DMS114 treated with DMSO at 0.1 percent for 48 hours (cell line): ENCODE data around the gene PPP4R3A.
"Not testable (repeated sequence)": the region's sequence is repeated elsewhere in the genome, so short reads cannot be mapped to it uniquely, and the experiment has no call there.

Experiments used
- DNase-seq: peaks from one replicate; lab custom pipeline; 2025; ENCODE audit not compliant: unreplicated experiment; lab: John Stamatoyannopoulos, UW

PPP4R3A gene

DNA sequence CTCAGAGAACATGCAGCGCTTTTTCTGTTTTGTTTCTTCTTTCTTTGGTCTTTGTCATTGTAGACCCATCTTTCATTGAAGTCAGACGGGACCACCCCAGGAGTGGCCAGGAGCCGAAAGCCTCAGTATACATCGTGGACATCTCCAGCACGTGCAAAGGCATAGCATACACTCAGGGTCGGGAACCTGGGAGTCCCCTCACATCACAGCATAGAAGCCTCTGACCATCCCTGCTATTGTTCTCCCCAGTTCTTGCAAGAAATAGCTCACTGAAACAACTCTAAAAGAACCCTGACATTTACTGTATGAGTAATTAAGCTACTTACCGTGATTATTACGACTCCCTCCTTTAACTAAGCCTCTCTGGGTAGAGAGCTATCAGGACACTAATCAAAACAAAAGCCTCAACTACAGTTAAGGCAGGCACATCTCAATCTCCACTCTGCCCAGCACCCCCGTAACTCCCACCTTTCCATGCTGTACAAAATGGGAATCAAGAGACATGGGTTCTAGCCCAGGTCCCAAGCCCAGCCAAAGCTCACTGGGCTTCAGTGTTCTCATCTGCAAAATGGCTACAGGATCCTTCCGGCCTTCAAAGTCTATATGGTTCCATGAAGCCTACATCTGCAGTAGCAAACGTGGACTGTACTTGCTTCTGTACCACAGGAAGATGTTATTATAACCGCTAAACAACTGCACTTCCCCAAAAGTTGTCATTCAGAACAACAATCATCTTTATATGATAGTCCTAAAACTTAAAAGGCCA lies 99.2 kb downstream of the PPP4R3A start:
- no peak for DNase-seq

DNA sequence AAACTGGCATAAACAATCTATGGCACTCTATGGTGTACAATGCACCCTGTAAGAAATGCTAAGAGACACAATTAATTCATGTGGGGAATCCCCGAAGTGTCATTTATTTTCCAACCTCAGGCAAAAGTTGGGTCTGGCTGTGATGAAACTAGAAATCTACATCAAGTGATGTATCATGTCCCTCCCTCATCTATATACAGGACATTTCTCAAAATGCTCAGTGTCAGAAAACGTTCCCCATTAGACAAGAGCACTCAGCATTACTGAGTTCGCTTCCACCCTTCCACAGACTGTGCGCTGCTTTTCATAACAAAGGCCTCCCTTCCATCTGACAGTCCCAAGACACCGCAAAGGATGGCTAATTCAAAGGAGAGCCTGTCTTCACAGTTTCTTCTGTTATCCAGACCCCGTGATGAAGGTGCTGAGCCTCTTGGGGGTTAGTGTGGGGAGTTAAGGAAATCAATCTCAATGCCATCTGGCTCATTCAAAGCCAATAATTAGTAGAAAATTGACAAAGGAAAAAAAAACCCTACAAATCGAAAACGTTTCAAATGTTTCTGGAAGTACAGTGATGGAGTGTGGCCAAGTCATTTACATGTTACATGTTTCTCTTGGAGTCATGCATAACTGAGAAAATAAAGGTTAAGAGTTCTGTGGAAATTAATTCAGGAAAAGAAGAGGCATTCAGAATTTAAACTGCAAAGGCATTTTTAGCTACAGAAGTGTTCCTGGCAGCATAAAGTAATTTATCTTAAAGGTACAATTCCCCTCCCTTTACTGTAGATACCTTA lies 100.0 kb downstream of the PPP4R3A start:
- no peak for DNase-seq

DNA sequence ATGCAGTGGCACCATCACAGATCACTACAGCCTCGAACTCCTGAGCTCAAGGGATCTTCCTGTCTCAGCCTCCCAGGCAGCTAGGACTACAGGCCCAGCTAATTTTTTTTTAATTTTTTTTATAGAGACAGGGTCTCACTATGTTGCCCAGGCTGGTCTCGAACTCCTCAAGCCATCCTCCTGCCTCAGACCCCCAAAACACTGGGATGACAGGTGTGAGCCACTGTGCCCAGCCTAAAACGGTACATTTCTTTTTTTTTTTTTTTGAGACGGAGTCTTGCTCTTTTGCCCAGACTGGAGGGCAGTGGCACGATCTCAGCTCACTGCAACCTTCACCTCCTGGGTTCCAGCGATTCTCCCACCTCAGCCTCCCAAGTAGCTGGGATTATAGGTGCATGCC lies 100.9 kb downstream of the PPP4R3A start:
- not testable (repeated sequence) for DNase-seq
